Raji (cell line): ENCODE measurements around the gene UTY.
A peak's percentile ranks its signal among the peaks of the same experiment; 100 is the strongest.

Source experiments
- POLR2A ChIP-seq: IDR thresholded peaks from 2 replicates; pipeline ENCODE4 v1.6.1; 2011; ENCODE audit warnings: low read depth, low read length, control low read depth; ENCODE audit not compliant: insufficient read depth

UTY gene

DNA sequence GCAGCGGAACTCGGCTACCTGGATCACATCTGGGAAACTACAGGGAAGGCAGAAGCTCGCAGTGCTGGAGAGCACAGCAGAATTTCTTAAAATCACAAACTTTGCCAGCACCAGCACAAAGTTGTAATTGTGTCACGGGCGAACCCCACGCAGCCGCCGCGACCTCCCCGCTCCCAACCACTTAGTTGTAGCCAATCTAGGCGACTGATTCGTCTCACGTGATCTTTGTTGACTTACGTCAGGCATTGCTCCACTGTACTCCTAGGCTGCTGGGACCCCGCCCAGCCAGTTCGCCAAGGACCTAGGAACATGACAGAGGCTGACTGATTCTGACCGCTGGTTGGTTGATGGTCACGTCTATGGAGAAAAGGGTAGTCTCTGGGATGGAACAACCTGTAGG, at the start of gene UTY:
Gene UTY, minus strand, starts transcription at position 206 of the 400 bp plus-strand sequence. CDS start 368 bp downstream, outside the sequence.
- peak; percentile 56 for TF ChIP-seq POLR2A

DNA sequence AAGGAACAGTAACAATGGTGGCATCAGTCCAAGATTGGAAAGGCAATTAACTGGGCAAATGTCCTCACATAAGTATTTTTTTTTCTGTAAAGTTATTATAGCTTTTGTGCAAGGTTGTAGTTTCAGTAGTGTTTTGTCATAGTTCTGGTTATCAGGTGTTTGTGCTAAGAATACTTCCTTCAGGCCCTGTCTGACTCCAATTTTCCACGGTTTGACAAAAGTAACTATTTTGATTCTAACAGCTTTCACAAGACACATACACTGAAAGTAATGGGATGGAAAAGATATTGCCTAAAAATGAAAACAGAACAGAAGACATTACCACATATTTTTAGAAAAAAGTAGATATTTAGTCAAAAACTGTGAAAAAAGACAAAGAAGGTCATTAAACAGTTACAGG, 40.6 kb upstream of the UTY start:
- TF ChIP-seq POLR2A, result no peak

DNA sequence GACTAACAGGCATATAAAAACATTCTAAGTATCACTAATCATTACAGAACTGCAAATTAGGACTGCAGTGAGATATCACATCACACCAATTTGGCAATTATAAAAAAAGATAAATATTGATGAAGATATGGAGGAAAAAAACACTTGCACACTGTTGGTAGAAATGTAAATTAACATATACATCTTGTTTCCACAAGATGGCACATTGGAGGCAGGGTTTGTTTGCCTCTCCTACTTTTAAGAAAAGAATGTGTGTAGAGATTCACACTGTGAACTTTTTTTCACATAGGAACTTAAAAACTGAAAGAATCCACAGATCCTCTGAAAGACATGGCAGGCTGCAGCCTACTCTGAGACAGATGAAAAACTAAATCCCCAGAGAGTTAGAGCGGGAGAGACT, 21.4 kb upstream of the UTY start:
- no peak for TF ChIP-seq POLR2A

DNA sequence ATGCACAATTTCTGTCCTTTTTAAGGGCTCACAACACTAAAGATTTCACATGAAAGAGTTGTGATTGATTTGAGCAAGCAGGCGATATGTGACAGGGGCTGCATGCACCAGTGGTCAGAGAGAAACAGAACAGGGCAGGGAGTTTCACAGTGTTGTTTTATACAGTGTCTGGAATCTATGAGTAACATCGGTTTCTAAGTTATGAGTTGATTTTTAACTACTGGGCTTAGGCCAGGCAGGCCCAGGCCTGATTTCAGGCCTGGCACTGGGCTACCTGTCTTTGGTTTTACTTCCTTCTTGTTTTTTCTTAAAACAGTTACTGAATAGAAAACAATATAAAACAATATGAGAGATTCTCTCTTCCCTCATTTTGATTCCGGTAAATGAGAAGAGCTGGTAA, 13.9 kb upstream of the UTY start:
- TF ChIP-seq POLR2A, result no peak

DNA sequence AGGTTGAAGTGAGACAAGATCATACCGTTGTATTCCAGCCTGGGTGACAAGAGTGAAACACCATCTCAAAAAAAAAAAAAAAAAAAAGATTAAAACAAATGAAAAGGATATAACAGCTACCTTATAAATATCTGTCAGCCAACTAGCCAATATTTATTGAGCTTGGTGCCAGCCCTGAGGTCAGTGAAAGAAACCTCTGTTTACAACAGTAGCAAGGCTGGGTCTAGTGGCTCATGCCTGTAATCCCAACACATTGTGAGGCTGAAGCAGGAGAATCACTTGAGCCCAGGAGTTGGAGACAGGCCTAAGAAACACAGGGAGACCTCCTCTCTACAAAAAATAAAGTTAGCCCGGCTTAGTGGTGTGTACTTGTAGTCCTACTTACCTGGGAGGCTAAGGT, 12.6 kb upstream of the UTY start:
- TF ChIP-seq POLR2A, result no peak

DNA sequence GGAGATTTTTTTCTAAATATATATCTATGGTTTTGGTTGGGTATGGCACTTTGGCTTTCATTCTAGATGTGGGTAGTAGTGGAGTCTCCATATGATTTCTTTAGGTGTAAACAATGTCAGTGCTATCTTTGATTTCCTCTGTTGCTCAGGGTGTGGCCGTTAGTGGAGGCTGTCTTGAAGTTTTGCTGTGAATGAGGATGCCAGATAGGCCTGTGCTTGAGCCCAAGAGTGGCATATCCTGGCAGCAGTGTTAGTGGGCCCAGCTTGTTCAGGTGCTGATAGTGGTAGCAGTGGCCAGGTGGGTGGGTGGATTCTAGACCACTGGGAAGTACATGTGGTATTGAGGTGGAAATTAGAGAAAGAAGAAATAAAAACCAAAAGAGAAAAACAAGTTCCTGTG, 8.9 kb upstream of the UTY start:
- no peak for TF ChIP-seq POLR2A

DNA sequence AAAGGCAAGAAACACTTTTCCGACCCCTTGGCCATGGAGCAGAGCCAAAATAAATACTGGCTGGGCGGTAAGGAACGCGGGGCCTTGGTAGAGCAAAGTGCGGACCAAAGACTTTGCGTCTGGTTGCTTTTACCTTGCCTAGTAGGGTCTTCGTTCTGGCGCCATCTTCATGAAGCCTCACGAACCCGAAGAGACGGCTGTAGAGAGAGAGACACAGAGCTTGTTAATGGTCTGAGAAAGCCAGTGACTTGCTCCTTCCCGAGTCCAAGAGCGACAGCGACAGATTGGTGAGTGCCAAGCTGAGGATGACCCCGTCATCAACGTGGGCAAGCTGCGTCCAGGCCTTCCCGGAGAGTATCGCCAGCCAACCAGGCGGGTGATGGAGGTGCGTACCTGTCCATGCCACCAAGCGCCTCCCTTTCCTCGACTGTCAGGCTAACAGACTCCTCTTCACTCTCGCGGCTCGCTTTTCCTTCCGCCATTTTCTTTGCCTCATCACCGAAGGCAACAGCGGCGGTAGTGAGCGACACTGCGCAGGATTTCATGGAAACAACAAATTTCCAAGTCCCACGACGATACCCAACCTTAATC, 617 bp downstream of the UTY start:
- TF ChIP-seq POLR2A, result peak; percentile 38

DNA sequence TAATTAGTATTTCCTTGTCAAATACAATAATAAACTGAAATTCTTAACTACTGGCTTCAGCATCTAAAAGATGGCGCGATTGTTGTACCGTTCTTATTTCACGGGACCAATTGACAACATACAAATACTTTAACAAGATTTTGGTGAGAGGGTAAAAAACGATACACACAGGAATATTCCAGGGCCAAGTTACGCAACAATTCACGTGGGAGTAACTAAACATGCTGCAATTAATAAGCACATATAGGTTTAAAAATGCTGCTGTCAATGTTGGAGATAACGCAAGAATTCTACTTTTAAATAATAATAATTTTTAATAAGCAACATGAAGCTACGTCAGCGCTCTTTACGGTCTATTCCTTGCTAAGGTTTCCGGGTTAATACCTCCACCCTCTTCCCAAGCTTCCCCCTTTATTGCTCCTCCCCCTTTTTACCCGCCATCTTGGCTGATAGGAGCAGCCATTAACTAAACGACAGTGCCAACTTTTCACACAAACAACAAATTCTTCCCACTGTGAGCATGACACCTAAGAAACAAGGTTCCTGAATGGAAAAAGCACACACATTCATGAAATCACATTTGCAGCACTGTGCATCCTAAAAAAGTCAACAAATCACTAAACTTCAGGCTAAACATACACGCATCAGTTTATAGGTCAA, 1.6 kb downstream of the UTY start:
- peak; percentile 40; the same call in 1 of the 2 replicates for TF ChIP-seq POLR2A

DNA sequence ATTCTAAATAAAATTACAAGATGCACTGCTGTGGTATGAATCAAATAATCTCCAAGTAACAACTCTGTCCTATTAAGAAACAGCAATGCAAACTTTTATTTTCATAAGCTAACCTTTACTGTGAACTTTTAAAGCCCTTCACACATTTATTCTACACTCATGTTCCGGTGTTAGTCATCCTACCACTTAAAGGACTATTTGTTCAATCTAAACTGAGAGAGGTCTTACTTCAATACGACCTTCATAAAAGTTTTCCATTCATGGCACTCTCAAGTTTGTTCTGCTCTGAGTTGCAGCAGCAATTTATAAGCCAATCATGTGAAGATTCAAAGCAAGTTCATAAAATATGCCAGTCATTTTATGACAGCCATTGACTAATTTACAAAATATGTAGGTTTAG, 4.8 kb downstream of the UTY start:
- TF ChIP-seq POLR2A, result no peak

DNA sequence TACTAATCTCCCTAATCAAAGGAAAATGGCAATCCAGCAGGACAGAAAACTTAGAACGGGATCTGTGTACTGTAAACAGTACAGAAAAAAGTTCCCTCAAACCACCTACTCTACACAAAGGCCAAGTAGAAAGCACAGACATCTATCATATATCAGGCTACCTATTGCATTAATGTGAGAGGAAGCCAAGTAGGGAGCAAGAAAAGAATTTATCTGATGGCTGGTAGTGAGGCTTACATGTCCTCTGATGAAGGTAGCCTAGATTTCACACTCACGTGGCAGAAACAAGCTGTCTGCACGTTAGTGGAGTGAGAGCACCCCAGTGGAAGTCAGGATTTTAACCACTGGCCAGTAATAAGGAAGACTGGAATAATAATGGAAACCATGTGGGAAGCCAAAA, 28.3 kb downstream of the UTY start:
- TF ChIP-seq POLR2A, result no peak

DNA sequence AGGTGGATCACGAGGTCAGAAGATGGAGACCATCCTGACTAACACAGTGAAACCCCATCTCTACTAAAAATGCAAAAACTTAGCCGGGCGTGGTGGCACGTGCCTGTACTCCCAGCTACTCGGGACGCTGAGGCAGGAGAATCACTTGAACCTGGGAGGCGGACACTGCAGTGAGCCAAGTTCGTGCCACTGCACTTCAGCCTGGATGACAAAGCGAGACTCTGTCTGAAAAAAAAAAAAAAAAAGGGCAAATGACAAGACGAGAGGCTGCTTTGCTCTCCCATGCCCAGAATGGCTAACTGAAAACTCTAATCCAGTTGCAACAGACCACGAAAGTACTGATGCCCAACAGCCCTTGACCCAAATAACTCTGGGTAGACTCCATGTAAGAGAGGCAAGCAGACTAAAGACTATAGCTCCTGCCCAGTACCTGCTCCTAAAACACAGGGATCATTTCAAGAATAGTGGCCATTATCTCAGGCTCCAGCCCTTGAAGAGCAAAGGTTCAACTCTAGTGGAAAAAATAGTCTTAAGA, 29.2 kb downstream of the UTY start:
- no peak for TF ChIP-seq POLR2A

DNA sequence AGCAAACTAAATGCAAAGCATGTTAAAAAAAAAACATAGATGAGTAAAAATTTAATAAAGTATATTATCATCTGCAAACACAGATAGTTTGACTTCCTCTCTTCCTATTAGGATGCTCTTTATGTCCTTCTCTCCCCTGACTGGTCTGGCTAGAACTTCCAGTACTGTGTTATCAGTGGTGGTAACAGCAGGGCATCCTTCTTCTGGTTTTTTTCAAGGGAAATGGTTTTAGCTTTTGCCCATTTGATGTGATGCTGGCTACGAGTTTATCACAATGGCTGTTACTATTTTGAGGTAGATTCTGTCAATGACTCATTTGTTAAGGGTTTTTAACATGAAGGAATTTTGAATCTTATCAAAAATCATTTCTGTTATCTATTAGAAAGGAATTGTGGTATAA, 34.3 kb downstream of the UTY start:
- no peak for TF ChIP-seq POLR2A

DNA sequence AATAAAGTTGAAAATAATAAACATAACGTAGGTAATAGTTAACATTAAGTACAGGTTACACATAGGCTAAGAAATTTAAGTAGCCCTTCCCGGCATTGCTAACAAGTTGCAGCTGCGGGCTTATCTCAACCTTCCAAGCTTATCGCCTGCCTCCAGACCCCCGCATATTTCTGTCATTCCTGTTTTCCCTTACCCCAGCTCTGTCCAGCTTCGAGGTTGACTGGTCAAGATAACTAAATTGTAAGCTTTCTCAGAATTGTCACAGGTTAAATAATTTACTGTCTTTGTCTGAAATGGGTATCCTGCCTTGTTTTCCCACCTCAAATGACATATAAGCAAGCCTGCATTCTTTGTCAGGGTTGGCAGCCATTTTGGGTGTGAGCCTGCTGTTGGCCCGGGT, 36.7 kb downstream of the UTY start:
- no peak for TF ChIP-seq POLR2A

DNA sequence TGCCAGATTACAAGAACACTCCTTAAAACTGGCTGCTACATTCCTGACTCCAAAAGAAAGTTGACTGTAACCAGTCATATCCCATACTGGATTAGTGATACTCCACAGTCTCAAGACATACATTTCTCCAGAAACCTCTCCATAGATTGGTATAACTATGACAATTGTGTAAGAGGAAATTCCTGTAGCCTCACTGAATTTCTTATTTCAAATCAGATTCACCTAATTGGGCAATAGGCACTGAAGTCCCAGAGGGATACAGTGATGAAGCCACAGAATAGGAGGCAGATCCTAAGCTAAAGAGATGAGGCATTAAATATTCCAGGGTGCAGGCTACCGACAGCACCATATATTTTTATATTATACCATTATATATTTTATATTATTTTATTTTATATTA, 39.0 kb downstream of the UTY start:
- no peak for TF ChIP-seq POLR2A

DNA sequence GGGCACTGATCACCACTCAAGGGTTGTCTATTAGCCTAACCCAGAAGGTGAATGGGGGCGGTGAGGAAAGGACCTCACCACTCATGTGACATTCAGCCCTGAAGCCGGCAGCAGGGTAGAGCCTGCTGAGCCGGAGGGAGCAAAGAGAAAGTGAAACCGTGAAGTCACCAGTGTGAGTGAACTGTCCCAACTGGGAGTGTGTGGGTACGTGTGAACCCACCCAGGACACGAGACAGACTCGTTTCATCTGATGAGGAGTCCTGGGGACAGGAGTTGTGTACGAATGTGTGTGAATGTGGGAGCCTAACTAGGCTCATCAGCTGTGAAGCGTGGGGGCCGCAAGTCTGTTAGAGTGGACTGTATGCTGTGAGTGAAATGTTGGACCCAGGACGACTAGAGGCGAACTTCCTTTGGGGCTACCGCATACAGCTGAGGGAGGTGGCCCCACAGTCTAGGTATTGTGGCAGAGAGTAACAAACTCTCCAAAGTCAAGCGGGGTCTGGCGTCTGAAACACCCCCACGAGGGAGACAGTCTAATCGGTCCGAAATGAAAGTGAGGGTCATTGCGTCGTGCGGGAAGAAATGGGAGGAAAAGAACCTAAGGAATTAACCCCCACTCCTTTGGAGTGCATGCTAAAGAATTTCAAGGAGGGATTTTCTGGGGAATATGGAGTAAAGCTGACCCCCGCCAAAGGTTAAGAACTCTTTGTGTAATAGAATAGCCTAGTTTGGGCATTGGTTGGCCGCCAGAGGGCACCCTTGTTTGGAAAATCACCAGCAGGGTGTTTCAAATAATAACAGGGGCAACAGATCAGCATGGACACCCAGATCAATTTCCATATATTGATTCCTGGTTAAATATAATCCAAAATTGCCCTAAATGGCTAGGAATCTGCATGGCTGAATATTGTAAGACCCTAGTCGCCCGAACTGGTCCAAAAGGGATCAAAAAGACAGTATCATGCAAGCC, 43.6 kb downstream of the UTY start:
- TF ChIP-seq POLR2A, result no peak

DNA sequence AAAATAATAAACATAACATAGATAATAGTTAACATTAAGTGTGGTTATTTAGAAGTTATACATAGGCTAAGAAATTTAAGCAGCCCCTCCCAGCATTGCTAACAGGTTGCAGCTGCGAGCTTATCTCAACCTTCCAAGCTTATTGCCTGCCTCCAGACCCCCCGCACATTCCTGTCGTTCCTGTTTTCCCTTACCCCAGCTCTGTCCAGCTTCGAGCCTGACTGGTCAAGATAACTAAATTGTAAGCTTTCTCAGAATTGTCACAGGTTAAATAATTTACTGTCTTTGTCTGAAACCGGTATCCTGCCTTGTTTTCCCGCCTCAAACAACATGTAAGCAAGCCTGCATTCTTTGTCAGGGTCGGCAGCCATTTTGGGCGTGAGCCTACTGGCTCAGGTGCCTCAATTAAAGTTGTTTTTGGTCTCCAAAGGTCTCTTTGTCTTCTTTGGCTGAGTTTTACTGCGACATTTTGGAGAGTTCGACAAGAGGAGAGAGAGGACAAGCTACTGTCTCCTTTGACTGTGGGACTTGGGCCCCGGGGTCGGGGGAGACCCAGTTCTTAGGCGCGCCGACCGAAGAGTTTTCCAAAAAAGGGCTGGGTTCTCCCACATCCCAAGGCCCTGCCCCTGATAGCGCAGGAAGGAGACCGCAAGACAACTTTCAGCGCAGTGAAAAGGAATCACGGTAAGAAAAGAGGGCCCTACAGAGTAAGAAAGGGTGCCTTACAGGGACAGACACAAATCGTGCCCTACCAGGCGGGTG, 44.4 kb downstream of the UTY start:
- TF ChIP-seq POLR2A, result no peak
